NCI-H1694 treated with DMSO at 0.1 percent for 48 hours (cell line): ENCODE measurements around the gene PER2.

Experiments used
- DNase-seq: peaks from one replicate; lab custom pipeline; 2025; lab: John Stamatoyannopoulos, UW

Gene PER2

GRCh38 chr2:238228700-238229099 is 59.7 kb downstream of the PER2 start:
- no peak for DNase-seq

GRCh38 chr2:238227587-238228032 is 60.8 kb downstream of the PER2 start:
- DNase-seq: no peak

GRCh38 chr2:238226698-238227586 is 61.5 kb downstream of the PER2 start:
- DNase-seq: no peak

- no peak for DNase-seq
Measured at GRCh38 chr2:238225911-238226697, 62.3 kb downstream of the PER2 start.

- no peak for DNase-seq
Measured at GRCh38 chr2:238225121-238225520, 63.3 kb downstream of the PER2 start.

GRCh38 chr2:238224356-238225035 is 63.9 kb downstream of the PER2 start:
- DNase-seq: no peak

- DNase-seq: peak; percentile 38
Measured at GRCh38 chr2:238220892-238221521, 67.4 kb downstream of the PER2 start.

GRCh38 chr2:238220274-238220891 is 68.0 kb downstream of the PER2 start:
- DNase-seq: no peak

GRCh38 chr2:238216651-238217184 is 71.7 kb downstream of the PER2 start:
- peak; percentile 67 for DNase-seq

- DNase-seq: no peak
Measured at GRCh38 chr2:238207006-238207405, 81.4 kb downstream of the PER2 start.

- DNase-seq: no peak
Measured at GRCh38 chr2:238203973-238204683, 84.3 kb downstream of the PER2 start.

- peak; percentile 70 for DNase-seq
Measured at GRCh38 chr2:238203094-238203972, 85.1 kb downstream of the PER2 start, which contains the start of gene ILKAP. ILKAP (minus strand) TSS chr2:238203695; CDS start chr2:238203553, 142 bp downstream.

- DNase-seq: no peak
Measured at GRCh38 chr2:238202326-238203093, 85.9 kb downstream of the PER2 start.
